Astrocyte (in vitro differentiated cells and primary cell): Measurements from ENCODE around the gene ZNF613. TPM values are rescaled to one million over a fixed set of nuclear protein-coding genes. Genes with fewer than 3 reads are reported as not detected.
"Not testable (repeated sequence)": the region's sequence is repeated elsewhere in the genome, so short reads cannot be mapped to it uniquely, and the experiment has no call there.

ENCODE experiments used
- DNase-seq: peaks from one replicate; pipeline ENCODE4 v3.0.0-alpha.2; 2010; ENCODE audit warnings: low read depth
- FAIRE-seq: peaks from 2 replicates; lab custom pipeline; 2011; peaks lifted over from hg19 to GRCh38; lab: Jason Lieb, UNC
- H2AFZ ChIP-seq: 2 replicates; pipeline ENCODE4 v1.6.0; 2012; ENCODE audit warnings: low read depth, low read length, inconsistent platforms
- H3K27ac ChIP-seq: 2 replicates; pipeline ENCODE4 v1.5.1; 2011; ENCODE audit warnings: low read depth, low read length, inconsistent platforms
- H3K27me3 ChIP-seq: 2 replicates; pipeline ENCODE4 v1.6.0; 2011; ENCODE audit warnings: low read length, inconsistent platforms; ENCODE audit not compliant: insufficient read depth
- H3K36me3 ChIP-seq: 2 replicates; pipeline ENCODE4 v1.5.1; 2011; ENCODE audit warnings: low read length, inconsistent platforms; ENCODE audit not compliant: insufficient read depth
- H3K4me1 ChIP-seq: 2 replicates; pipeline ENCODE4 v1.5.1; 2011; ENCODE audit warnings: low read length, inconsistent platforms; ENCODE audit not compliant: insufficient read depth
- H3K4me2 ChIP-seq: 2 replicates; pipeline ENCODE4 v1.6.0; 2012; ENCODE audit warnings: low read length, inconsistent platforms
- H3K4me3 ChIP-seq: 2 replicates; pipeline ENCODE4 v1.5.1; 2011; ENCODE audit warnings: low read depth, mild to moderate bottlenecking, low read length, inconsistent platforms; ENCODE audit not compliant: insufficient read depth
- H3K79me2 ChIP-seq: 2 replicates; pipeline ENCODE4 v1.6.0; 2012; ENCODE audit warnings: mild to moderate bottlenecking, low read length, inconsistent platforms; ENCODE audit not compliant: insufficient read depth
- H3K9ac ChIP-seq: 2 replicates; pipeline ENCODE4 v1.6.0; 2012; ENCODE audit warnings: mild to moderate bottlenecking, low read length, inconsistent platforms
- H3K9me3 ChIP-seq: 2 replicates; pipeline ENCODE4 v1.5.1; 2012; ENCODE audit warnings: low read depth, mild to moderate bottlenecking, low read length, inconsistent platforms; ENCODE audit not compliant: insufficient read depth
- H4K20me1 ChIP-seq: 2 replicates; pipeline ENCODE4 v1.6.0; 2012; ENCODE audit warnings: low read length, inconsistent platforms; ENCODE audit not compliant: insufficient read depth
- H3K27ac Mint-ChIP-seq: one replicate; pipeline ENCODE4 v1.8.0; 2021; ENCODE audit warnings: mild to moderate bottlenecking, mixed read lengths; ENCODE audit not compliant: unreplicated experiment
- H3K27me3 Mint-ChIP-seq: one replicate; pipeline ENCODE4 v1.8.0; 2021; ENCODE audit warnings: low read depth, mixed read lengths; ENCODE audit not compliant: unreplicated experiment
- H3K36me3 Mint-ChIP-seq: one replicate; pipeline ENCODE4 v1.8.0; 2021; ENCODE audit warnings: low read depth, mixed read lengths; ENCODE audit not compliant: unreplicated experiment
- H3K4me1 Mint-ChIP-seq: one replicate; pipeline ENCODE4 v1.8.0; 2021; ENCODE audit warnings: low read depth, mixed read lengths; ENCODE audit not compliant: unreplicated experiment
- H3K4me3 Mint-ChIP-seq: one replicate; pipeline ENCODE4 v1.8.0; 2021; ENCODE audit warnings: mild to moderate bottlenecking, moderate library complexity, mixed read lengths; ENCODE audit not compliant: unreplicated experiment
- H3K9me3 Mint-ChIP-seq: one replicate; pipeline ENCODE4 v1.8.0; 2021; ENCODE audit warnings: mild to moderate bottlenecking, mixed read lengths; ENCODE audit not compliant: unreplicated experiment
- EZH2 ChIP-seq: IDR thresholded peaks from 2 replicates; pipeline ENCODE4 v1.6.1; 2012; ENCODE audit warnings: mild to moderate bottlenecking, low read length, inconsistent platforms; ENCODE audit not compliant: insufficient read depth
- total RNA-seq: library from RNA; stranded (reverse); gene quantifications from 2 replicates; pipeline ENCODE4 v1.2.1, GENCODE V29; 2021
- TF ChIP-seq, protein P1 (sequence below): IDR thresholded peaks from 2 replicates; pipeline ENCODE4 v1.5.1; 2011; ENCODE audit warnings: low read depth, mild to moderate bottlenecking, inconsistent platforms, low read length, moderate library complexity; ENCODE audit not compliant: insufficient read depth

The ZNF613 gene
- total RNA-seq, 1 donor from 2014 or later = 7.2 TPM

DNA sequence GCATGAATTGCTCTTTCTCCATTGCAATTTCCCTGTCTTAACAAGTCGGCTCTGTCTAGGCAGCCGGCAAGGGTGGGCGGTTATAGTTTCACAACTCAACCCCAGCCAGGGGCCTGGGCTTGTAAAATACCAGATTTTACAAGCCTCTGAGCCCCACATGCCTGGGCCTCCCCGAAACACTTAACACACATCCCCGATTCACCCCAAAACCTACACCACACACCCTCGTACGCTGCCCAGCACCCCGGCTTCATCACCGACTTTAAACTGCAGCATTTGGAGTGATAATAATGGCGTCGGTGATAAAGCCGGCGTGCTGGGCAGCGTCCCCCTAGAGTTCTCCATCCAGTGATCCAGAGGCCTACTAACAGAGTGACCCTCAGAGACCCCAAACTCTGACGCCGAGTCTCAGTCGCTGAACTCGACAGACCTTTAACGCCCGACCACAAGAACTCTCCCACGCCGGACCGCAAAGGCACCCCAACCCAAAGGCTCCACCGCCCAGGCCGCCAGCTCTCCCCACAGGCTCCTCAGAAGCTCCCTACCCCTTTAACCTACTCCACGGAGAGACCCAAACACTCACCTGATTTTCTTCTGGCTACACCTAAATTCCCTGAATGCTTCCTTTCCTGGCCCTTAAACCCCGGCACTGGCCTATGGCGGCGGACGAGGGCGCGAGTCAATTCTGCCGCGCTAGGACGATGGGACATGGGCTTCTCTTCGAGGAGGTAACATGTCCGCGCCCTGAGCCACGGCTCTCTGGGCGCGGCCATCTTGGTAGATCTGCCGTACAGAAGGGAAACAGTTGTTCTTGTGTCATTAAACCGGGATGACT lies 22.7 kb upstream of the ZNF613 start, which contains the start of gene ZNF649:
TSS of gene ZNF649 (minus strand) at position 687 of the 835 bp plus-strand sequence. CDS start 4,910 bp downstream, outside the sequence.
- Mint-ChIP-seq H3K27me3 (no peaks in the 10 kb centered on the region), H3K4me3 (peak within 1 kb of the TSS; percentile 100), H3K9me3 (peaks cover 44% of the 10 kb centered on the region), H3K27ac (peak within 1 kb of the TSS; percentile 92), H3K4me1 (no peaks in the 10 kb centered on the region), H3K36me3 (peaks cover 17% of the 10 kb centered on the region)
- H3K4me2 ChIP-seq = peak within 1 kb of the TSS; percentile 98
- peak within 1 kb of the TSS; percentile 67 for H3K27ac ChIP-seq
- H4K20me1 ChIP-seq = peaks cover 7% of the 10 kb centered on the region
- peaks cover 50% of the 10 kb centered on the region for H3K79me2 ChIP-seq
- H3K4me3 ChIP-seq = peak within 1 kb of the TSS; percentile 98
- peak within 1 kb of the TSS; percentile 92 for H3K9ac ChIP-seq
- no peaks in the 10 kb centered on the region for H3K27me3 ChIP-seq
- DNase-seq (peak; percentile 72), FAIRE-seq (no peak)
- H3K4me1 ChIP-seq = no peaks in the 10 kb centered on the region
- H3K36me3 ChIP-seq = peaks cover 6% of the 10 kb centered on the region
- H3K9me3 ChIP-seq = peaks cover 16% of the 10 kb centered on the region
- TF ChIP-seq EZH2 = no peak
- TF ChIP-seq, protein P1, sequence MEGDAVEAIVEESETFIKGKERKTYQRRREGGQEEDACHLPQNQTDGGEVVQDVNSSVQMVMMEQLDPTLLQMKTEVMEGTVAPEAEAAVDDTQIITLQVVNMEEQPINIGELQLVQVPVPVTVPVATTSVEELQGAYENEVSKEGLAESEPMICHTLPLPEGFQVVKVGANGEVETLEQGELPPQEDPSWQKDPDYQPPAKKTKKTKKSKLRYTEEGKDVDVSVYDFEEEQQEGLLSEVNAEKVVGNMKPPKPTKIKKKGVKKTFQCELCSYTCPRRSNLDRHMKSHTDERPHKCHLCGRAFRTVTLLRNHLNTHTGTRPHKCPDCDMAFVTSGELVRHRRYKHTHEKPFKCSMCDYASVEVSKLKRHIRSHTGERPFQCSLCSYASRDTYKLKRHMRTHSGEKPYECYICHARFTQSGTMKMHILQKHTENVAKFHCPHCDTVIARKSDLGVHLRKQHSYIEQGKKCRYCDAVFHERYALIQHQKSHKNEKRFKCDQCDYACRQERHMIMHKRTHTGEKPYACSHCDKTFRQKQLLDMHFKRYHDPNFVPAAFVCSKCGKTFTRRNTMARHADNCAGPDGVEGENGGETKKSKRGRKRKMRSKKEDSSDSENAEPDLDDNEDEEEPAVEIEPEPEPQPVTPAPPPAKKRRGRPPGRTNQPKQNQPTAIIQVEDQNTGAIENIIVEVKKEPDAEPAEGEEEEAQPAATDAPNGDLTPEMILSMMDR = no peak
- peak within 1 kb of the TSS; percentile 94 for H2AFZ ChIP-seq

DNA sequence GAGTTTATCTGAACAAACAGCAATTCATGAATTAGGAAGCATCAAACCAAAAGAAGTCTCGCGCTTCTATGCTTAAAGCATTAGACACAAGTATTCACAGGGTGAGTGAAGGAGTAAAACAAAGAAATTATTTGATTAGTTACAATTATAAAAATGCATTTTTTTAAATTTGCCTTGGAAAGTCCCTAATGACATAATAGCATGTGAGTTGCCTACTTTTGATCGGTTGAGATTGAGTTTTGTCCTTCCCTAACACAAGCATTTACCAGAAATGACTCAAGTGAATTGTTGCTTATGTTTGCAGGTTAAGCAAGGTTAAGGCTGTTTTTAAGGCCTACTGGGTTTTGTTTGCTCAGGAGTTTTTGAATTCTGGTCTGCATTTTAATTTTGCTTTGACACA lies 22.1 kb upstream of the ZNF613 start:
- H3K4me1 Mint-ChIP-seq = no peaks in the 10 kb centered on the region
- peaks cover 16% of the 10 kb centered on the region for H3K9me3 ChIP-seq
- FAIRE-seq = no peak
- H3K9ac ChIP-seq = no peak overlapping the region
- no peaks in the 10 kb centered on the region for H3K27me3 Mint-ChIP-seq
- peak overlapping the region; percentile 100 for H3K4me3 Mint-ChIP-seq
- peak overlapping the region; percentile 94 for H2AFZ ChIP-seq
- H3K27ac ChIP-seq = no peak overlapping the region
- H3K4me3 ChIP-seq = peak overlapping the region; percentile 98
- DNase-seq = no peak
- H4K20me1 ChIP-seq = peaks cover 7% of the 10 kb centered on the region
- peak overlapping the region; percentile 98 for H3K4me2 ChIP-seq
- H3K4me1 ChIP-seq = no peaks in the 10 kb centered on the region
- H3K36me3 ChIP-seq = no peaks in the 10 kb centered on the region
- peaks cover 44% of the 10 kb centered on the region for H3K9me3 Mint-ChIP-seq
- TF ChIP-seq EZH2 = no peak
- TF ChIP-seq, protein P1 = no peak
- peaks cover 11% of the 10 kb centered on the region for H3K36me3 Mint-ChIP-seq
- H3K79me2 ChIP-seq = peaks cover 44% of the 10 kb centered on the region
- no peaks in the 10 kb centered on the region for H3K27me3 ChIP-seq
- no peak overlapping the region for H3K27ac Mint-ChIP-seq

DNA sequence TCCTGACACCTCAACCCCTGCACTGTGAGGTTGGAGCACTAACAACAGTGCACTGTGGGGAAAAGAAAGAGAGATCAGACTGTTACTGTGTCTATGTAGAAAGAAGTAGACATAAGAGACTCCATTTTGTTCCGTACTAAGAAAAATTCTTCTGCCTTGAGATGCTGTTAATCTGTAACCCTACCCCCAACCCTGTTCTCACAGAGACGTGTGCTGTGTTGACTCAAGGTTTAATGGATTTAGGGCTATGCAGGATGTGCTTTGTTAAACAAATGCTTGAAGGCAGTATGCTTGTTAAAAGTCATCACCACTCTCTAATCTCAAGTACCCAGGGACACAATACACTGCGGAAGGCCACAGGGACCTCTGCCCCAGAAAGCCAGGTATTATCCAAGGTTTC lies 21.6 kb upstream of the ZNF613 start:
- not testable (repeated sequence) for H4K20me1 ChIP-seq, H3K27me3 Mint-ChIP-seq, H3K4me2 ChIP-seq, H3K36me3 Mint-ChIP-seq, H3K27ac ChIP-seq, FAIRE-seq, H3K9ac ChIP-seq, H2AFZ ChIP-seq, H3K4me3 Mint-ChIP-seq, H3K4me1 ChIP-seq, H3K27ac Mint-ChIP-seq, DNase-seq, H3K4me1 Mint-ChIP-seq, H3K36me3 ChIP-seq, H3K27me3 ChIP-seq, H3K4me3 ChIP-seq
- peaks cover 12% of the 10 kb centered on the region for H3K9me3 ChIP-seq
- peaks cover 39% of the 10 kb centered on the region for H3K79me2 ChIP-seq
- peaks cover 43% of the 10 kb centered on the region for H3K9me3 Mint-ChIP-seq

DNA sequence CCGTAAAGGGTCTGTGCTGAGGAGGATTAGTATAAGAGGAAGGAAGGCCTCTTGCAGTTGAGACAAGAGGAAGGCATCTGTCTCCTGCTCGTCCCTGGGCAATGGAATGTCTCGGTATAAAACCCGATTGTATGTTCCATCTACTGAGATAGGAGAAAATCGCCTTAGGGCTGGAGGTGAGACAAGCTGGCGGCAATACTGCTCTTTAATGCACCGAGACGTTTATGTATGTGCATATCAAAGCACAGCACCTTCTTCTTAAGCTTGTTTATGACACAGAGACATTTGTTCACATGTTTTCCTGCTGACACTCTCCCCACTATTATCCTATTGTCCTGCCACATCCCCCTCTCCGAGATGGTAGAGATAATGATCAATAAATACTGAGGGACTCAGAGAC lies 21.2 kb upstream of the ZNF613 start:
- H3K27me3 Mint-ChIP-seq, H3K9me3 ChIP-seq, H2AFZ ChIP-seq, H3K27ac Mint-ChIP-seq, H4K20me1 ChIP-seq, FAIRE-seq, H3K4me2 ChIP-seq, H3K9ac ChIP-seq, H3K4me3 ChIP-seq, H3K4me3 Mint-ChIP-seq, H3K27ac ChIP-seq, H3K4me1 Mint-ChIP-seq, H3K36me3 Mint-ChIP-seq, H3K27me3 ChIP-seq, DNase-seq, H3K4me1 ChIP-seq, H3K36me3 ChIP-seq: not testable (repeated sequence)
- H3K79me2 ChIP-seq = peaks cover 35% of the 10 kb centered on the region
- H3K9me3 Mint-ChIP-seq = peaks cover 42% of the 10 kb centered on the region
